ENCODE measurements around the gene POLR2H. TPM values are rescaled to one million over a fixed set of nuclear protein-coding genes. Genes with fewer than 3 reads are reported as not detected.

Gene POLR2H
- total and polyA plus RNA-seq, 2 of the 4 experiments (the other 2 are of a cell fraction): 47.7 to 130 TPM

DNA sequence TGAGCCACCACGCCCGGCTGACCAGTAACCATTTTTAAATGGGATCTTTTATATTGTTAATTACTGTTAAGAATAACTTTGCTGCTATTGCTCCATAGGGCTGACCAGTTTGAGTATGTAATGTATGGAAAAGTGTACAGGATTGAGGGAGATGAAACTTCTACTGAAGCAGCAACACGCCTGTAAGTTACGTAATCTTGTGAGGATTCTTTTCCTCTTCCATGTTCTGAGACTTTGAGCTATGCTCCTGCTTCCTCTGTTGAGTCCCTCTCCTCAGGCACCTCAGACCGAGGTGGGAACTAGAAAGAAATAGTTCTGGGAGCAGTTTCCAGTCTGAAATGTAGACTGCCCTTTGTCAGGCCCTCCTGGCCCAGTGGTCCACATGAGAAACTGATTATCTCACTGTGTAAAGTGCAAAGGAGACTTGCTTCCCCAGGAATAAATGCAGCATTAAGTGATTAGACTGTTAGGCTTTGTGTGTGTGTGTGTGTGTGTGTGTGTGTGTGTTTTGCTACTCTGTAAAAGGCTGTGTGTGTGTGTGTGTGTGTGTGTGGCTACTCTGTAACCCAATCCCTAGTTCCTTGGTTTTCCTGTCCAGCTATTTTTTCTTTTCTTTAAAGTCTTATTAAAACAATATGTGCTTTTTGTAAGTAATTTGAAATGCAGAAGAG lies 5.2 kb downstream of the POLR2H start:
- intact Hi-C loops (cut with micrococcal nuclease) (no loop called here), dilution Hi-C loops (cut with HindIII; ENCODE audit: low sequenced_read_pairs, unreplicated experiment) (loop anchor here (25.0 kb wide), 1 partner anchor 171 kb away; no protein-coding TSS in a partner anchor), in situ Hi-C loops (cut with MboI; ENCODE audit: low sequenced_read_pairs) (no loop called here)
- H3K23ac ChIP-seq (ENCODE audit: low read depth, low read length): no peak overlapping the region; the same call in 1 of the 2 replicates
- peaks cover 2 to 37% of the 10 kb centered on the region in 2 experiments for H3K79me1 ChIP-seq (ENCODE audit: low read depth in 1 of 2, low read length in 2 of 2)
- no peak overlapping the region for H3K4me2 ChIP-seq (ENCODE audit: low read depth, low read length)
- H2AFZ ChIP-seq (replicated peaks; ENCODE audit: low read length, poor library complexity): peak overlapping the region; percentile 8
- DNase-seq (peak; percentile 71), ATAC-seq (ENCODE audit: low read depth) (no peak)
- no peak overlapping the region for H2BK15ac ChIP-seq (ENCODE audit: low read depth, low read length)
- H3K56ac ChIP-seq (ENCODE audit: extremely low read depth, insufficient read depth, low read length): no peak overlapping the region
- BruUV-seq (replicated peaks): no TSS peak
- no peak overlapping the region for H2AK9ac ChIP-seq (replicated peaks; ENCODE audit: low read depth, low read length, poor library complexity)
- no peak overlapping the region for H3K27ac ChIP-seq (ENCODE audit: insufficient read depth, low read length)
- no peak overlapping the region for H3K4ac ChIP-seq (ENCODE audit: low read depth, low read length)
- no peak overlapping the region for H2BK5ac ChIP-seq (ENCODE audit: low read depth, low read length, poor library complexity, severe bottlenecking)
- H3K36me3 ChIP-seq (ENCODE audit: control insufficient read depth, insufficient read depth, low read length): peaks cover 17% of the 10 kb centered on the region
- no CpG with 5 or more reads among the region's 5 CpGs for WGBS, 2 experiments (ENCODE audit: extremely low coverage in 2 of 2, insufficient read length in 1 of 2)
- no peak overlapping the region for H4K5ac ChIP-seq (ENCODE audit: low read depth, low read length)
- no peak overlapping the region for H3K18ac ChIP-seq (ENCODE audit: low read depth, low read length)
- no peak overlapping the region for H3K4me3 ChIP-seq (ENCODE audit: insufficient read depth, low read depth, low read length)
- no peaks in the 10 kb centered on the region for H3K27me3 ChIP-seq (ENCODE audit: control insufficient read depth, insufficient read depth, low read length)
- H4K20me1 ChIP-seq (ENCODE audit: insufficient read depth, low read length): peaks cover 15% of the 10 kb centered on the region; the same call in 1 of the 2 replicates
- TF ChIP-seq CEBPB (IDR thresholded peaks at IDR 0.05; ENCODE audit: low read depth, low read length) (peak; percentile 69), CHD1 (IDR thresholded peaks at IDR 0.05; ENCODE audit: low read depth, low read length) (no peak), FOS (IDR thresholded peaks at IDR 0.05; ENCODE audit: low read depth, low read length) (no peak), NFE2L2 (IDR thresholded peaks at IDR 0.05; ENCODE audit: low read depth, low read length) (no peak), RFX5 (IDR thresholded peaks at IDR 0.05; ENCODE audit: low read depth, low read length) (no peak), MAFK (IDR thresholded peaks at IDR 0.05; ENCODE audit: low read depth, low read length) (no peak)
- TF ChIP-seq, protein P1, sequence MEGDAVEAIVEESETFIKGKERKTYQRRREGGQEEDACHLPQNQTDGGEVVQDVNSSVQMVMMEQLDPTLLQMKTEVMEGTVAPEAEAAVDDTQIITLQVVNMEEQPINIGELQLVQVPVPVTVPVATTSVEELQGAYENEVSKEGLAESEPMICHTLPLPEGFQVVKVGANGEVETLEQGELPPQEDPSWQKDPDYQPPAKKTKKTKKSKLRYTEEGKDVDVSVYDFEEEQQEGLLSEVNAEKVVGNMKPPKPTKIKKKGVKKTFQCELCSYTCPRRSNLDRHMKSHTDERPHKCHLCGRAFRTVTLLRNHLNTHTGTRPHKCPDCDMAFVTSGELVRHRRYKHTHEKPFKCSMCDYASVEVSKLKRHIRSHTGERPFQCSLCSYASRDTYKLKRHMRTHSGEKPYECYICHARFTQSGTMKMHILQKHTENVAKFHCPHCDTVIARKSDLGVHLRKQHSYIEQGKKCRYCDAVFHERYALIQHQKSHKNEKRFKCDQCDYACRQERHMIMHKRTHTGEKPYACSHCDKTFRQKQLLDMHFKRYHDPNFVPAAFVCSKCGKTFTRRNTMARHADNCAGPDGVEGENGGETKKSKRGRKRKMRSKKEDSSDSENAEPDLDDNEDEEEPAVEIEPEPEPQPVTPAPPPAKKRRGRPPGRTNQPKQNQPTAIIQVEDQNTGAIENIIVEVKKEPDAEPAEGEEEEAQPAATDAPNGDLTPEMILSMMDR (conservative IDR thresholded peaks at IDR 0.05; ENCODE audit: low read depth, low read length): no peak
- no peak overlapping the region for H3K9ac ChIP-seq (ENCODE audit: low read depth, low read length)
- H2AK5ac ChIP-seq (ENCODE audit: low read depth, low read length): no peak overlapping the region
- no peak overlapping the region for H4K8ac ChIP-seq (ENCODE audit: low read depth in 2 of 2, low read length in 2 of 2)
- no peak overlapping the region for H2BK120ac ChIP-seq (ENCODE audit: low read depth, low read length)
- no peak overlapping the region for H4K91ac ChIP-seq (ENCODE audit: insufficient read depth, low read depth, low read length)
- no peak overlapping the region for H2BK20ac ChIP-seq (ENCODE audit: low read depth, low read length)
- no peaks in the 10 kb centered on the region for H3K9me1 ChIP-seq (ENCODE audit: insufficient read depth, low read length)
- H3K14ac ChIP-seq (replicated peaks; ENCODE audit: low read depth, low read length): no peak overlapping the region
- ChIA-PET POLR2A (ENCODE audit: unreplicated experiment) (no interaction called here), CTCF (no interaction called here)
- no peaks in the 10 kb centered on the region for H3K9me3 ChIP-seq (ENCODE audit: control insufficient read depth, insufficient read depth, low read length)
- H3K4me1 ChIP-seq (ENCODE audit: control insufficient read depth, insufficient read depth, low read length): peaks cover 6% of the 10 kb centered on the region; the same call in 1 of the 2 replicates

All from IMR-90 (cell line).